HG03175 (cell line): ENCODE results near the gene F8.

ENCODE experiments used
- ATAC-seq: cut with Tn5 transposase; IDR thresholded peaks from one replicate; pipeline ENCODE4 v1.9.1; 2021; ENCODE audit warnings: mild to moderate bottlenecking, moderate library complexity; ENCODE audit not compliant: unreplicated experiment

Gene F8

DNA sequence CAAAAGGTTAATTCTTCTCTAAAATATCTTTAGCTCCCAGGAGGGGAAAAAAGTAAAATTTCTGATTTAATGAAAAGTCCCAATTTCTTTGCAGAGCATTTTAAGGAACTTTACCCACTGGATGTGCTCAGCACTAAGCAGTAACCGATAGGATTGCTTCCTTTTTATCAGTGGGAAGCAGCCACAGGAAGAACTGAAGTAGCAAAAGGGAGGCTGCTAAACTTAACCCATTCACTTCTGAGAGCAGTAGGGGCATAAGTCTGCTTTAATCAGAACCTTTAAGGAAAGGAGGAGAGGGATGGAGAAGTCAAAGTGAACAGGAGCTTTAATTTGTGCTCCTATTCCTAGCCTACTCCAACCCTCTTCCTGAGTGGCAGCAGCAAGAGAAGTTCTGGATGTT, at the start of gene F8:
Gene F8, minus strand, starts transcription at position 139 of the 400 bp plus-strand sequence. CDS start 171 bp downstream, outside the sequence.
- no peak for ATAC-seq

DNA sequence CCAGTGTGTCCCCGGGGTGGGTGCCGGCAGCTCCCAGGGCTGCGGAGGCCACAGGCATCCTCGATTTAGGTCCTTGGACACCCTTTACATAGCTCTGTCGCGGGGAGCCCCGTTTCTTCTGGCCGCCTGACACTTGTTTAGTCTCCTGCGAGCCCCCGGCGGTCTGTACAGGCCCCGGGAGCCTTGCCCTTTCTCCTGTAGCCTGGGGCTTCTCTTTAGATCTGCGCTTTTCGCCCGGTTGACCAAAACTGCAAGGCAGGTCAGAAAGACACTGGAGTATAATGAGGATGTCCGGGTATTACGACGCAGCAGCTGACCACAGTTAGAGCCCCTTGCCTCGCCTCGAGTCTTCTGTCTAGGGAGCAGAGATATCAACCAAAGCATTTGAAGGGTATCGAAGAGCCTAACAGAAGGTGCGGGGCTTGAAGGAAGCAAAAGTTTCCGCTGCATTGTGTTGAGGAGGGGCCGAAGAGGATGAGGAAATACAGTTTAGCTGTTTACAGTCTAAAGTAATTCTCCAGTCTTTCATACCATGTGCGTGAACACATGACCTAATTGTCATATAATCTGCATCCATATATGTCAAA, 49.3 kb upstream of the F8 start:
- ATAC-seq = no peak

- ATAC-seq = peak; percentile 89
Measured at GRCh38 chrX:155070975-155071693, 48.6 kb upstream of the F8 start, which contains the start of the genes BRCC3, CMC4 and MTCP1. Gene BRCC3 (plus strand): TSS chrX:155071508. CDS start chrX:155071528, 20 bp downstream. Gene CMC4 (minus strand): TSS chrX:155071136. CDS start chrX:155064023, 7,113 bp downstream. Gene MTCP1 (minus strand): TSS chrX:155071136. CDS start chrX:155066010, 5,126 bp downstream.

- ATAC-seq = peak; percentile 19
Measured at GRCh38 chrX:155070663-155070974, 48.1 kb upstream of the F8 start.

DNA sequence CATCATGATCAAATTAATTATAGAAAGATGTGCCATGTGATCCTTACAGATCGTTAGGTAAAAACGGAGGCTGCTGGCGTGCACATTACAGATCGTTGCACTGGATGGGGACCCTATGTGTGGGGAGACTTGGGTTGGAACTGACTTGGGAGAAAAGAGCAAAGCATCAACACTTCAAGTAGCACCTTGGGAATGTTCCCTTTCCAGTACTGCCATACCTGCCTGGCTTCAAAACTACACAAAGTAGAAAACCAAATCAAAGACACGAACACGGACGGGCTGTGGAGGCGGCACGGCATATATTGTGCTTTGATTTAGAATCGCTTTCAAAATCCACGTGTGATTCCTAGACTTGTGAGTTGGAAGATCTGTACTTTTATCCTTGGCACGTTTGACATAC, 47.5 kb upstream of the F8 start:
- ATAC-seq = no peak

DNA sequence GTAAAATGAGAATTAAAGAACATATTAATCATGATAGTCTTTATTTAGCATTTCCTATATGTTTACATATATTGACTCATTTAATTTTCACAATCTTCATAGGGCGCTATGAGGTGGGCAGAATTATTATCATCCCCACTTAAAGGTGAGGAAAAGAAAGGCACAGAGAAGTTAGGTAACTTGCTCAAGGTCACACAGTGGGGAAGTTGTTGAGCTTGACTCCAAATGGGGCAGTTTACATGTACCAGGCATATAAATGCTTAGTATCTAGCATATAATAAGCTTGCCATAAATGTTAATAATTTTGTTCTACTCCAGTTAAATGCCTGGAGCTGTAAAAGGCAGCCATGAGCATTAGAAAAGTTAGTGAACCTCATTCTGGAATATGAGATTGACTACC, 46.9 kb upstream of the F8 start:
- no peak for ATAC-seq

DNA sequence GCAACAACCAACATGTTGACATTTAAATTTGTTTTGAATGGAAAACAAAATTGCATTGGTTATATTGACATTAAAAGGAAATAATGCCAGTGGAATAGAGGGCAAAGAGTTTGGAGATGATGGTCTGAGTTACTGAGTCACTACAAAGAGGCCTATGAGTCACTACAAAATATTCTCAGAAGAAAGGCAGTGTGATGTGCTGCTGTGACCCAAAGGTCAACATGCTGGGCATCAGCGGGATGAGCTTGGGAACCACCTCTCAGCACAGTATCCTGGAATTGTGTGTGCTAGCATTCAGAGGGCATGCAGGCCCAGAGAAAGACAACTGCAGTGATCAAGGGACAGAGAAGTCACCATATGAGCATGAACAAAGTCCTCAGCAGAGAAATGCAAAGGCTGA, 45.6 kb upstream of the F8 start:
- ATAC-seq = no peak

- no peak for ATAC-seq
Measured at GRCh38 chrX:155065035-155065734, 42.7 kb upstream of the F8 start.

DNA sequence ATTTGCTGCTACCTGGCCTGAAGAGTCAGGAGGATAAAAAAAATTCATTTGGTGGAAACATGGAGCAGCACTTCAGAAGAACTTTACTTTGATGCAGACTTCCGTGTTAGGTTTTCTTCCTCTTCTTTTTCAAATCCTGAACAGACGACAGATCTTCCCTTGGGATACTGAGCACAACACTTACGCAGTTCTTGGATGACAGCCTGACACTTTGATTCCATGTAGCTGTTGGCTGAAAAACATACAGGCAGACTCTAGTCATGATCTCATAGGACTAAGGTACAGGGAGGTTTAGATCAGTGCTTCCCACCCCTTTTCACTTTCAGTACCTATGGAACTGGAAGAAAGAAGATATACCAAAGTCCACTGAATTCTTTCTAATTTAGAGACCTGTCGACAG, 39.2 kb upstream of the F8 start:
- no peak for ATAC-seq

DNA sequence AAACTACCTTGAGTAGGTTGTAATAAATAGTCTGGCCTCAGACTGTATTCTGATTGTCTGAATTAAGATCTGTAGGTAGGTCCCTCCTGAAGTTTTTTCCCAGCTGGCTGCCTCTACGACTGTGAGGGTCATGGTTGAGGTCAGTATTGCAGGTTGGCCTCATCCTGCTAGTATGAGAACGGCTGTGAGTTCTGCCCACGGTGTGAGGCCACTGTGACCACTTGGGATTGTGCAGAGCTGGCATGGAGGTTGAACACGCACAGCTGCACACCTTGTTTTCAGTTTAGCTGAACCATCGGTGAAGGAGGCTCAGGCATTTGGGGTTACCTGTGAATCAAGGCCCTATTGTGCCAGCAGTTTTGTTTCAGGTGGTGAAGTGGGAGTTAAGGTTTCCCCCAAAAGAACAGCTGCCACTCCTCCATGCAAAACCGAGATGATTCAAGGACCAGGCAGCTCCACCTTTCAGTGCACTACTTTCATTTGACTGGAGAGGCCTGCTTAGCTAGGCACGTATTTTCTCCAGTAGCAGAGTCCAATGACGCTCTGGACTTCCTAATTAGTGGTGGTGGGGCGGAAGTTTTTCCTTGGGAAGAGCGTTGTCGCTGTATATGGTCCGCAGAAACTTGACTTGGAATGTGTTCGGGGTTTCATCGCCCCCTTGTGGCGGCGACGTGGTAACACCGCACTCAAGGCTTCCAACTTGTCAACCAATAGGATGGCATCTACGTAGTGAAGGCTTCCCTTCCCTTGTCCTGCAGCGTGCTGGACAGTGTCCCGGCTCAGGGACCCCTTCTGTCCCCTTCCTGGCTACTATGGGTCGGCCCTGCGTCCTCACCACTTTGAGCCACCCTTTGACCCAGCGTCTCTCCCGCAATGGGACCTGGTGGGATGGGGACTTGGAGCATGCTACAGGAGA, 34.6 kb upstream of the F8 start:
- ATAC-seq = peak; percentile 81

DNA sequence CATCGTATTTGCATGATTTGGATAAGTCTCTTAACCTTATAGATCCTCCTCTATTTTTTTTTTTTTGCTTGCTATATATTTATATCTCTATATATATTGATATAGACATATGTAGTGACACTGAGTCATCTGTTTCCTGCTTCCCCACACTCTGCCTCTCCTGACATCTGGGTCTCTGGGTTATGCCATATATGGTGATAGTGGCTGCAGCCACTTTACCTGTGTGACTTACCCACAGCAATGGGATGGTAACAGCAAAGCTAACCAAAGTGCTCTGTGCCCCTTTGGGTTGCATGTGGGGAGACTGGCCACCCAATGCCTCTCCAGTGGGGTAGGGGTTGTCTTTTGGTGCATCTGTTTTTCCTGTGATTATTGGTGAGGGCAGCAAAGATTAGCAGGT, 33.9 kb upstream of the F8 start:
- ATAC-seq = no peak

GRCh38 chrX:155055494-155055893, 33.0 kb upstream of the F8 start:
- ATAC-seq = no peak

GRCh38 chrX:155054255-155054654, 31.7 kb upstream of the F8 start:
- ATAC-seq = no peak

GRCh38 chrX:155053656-155054055, 31.1 kb upstream of the F8 start:
- no peak for ATAC-seq

GRCh38 chrX:155052738-155053498, 30.4 kb upstream of the F8 start:
- no peak for ATAC-seq

- ATAC-seq = no peak
Measured at GRCh38 chrX:155048977-155049619, 26.6 kb upstream of the F8 start.

GRCh38 chrX:155046811-155047528, 24.4 kb upstream of the F8 start:
- no peak for ATAC-seq

- ATAC-seq = no peak
Measured at GRCh38 chrX:155046129-155046810, 23.7 kb upstream of the F8 start.

- ATAC-seq = no peak
Measured at GRCh38 chrX:155035688-155036087, 13.2 kb upstream of the F8 start.
